Right lobe of liver (tissue), 6 donors: ENCODE results near the gene GYS2. TPM values are rescaled to one million over a fixed set of nuclear protein-coding genes. Genes with fewer than 3 reads are reported as not detected.
"Not testable (repeated sequence)": the region's sequence is repeated elsewhere in the genome, so short reads cannot be mapped to it uniquely, and the experiment has no call there.

ENCODE experiments used
- ATAC-seq, 4 donors: fragments of 200-7000 bp; cut with Tn5 transposase; one replicate each; pipeline ENCODE4 v1.9.1; 2020; ENCODE audit warnings: mild to moderate bottlenecking in 4 of 4, moderate library complexity in 4 of 4
- DNase-seq, 3 donors: peaks; one replicate each; pipeline ENCODE4 v3.0.0-alpha.2; 2020
- H3K27ac ChIP-seq, 3 donors: fragments of 200-600 bp; one replicate each; pipeline ENCODE4 v1.8.0; 2022
- H3K27me3 ChIP-seq, 2 donors: fragments of 200-600 bp; one replicate each; pipeline ENCODE4 v1.8.0; 2022
- H3K36me3 ChIP-seq, 4 donors: fragments of 200-600 bp; sonication (generic) in 1 of 4; one replicate each; pipeline versions ENCODE4 v1.5.1 to v1.8.0; 2017 to 2022; ENCODE audit warnings: control low read depth in 1 of 4
- H3K4me1 ChIP-seq, 4 donors: fragments of 200-600 bp; sonication (generic) in 1 of 4; one replicate each; pipeline versions ENCODE4 v1.5.1 to v1.8.0; 2017 to 2022; ENCODE audit warnings: control low read depth in 1 of 4
- H3K4me3 ChIP-seq, 3 donors: fragments of 200-600 bp; one replicate each; pipeline ENCODE4 v1.8.0; 2022
- H3K9me3 ChIP-seq, 4 donors: fragments of 200-600 bp; sonication (generic) in 1 of 4; one replicate each; pipeline versions ENCODE4 v1.5.1 to v1.8.0; 2017 to 2022; ENCODE audit warnings: control low read depth in 1 of 4
- CTCF ChIP-seq, 4 donors: fragments of 200-600 bp in 3 of 4; fragments of 450-650 bp in 1 of 4; IDR thresholded peaks; one replicate each; pipeline versions ENCODE4 v1.5.1 to v1.8.0; 2016 to 2022; ENCODE audit warnings: antibody characterized with exemption in 4 of 4, mild to moderate bottlenecking in 2 of 4
- POLR2A ChIP-seq: fragments of 450-650 bp; IDR thresholded peaks from one replicate; pipeline ENCODE4 v1.6.1; 2017; ENCODE audit warnings: antibody characterized with exemption, mild to moderate bottlenecking
- WGBS: methylation state at CpG from one replicate; pipeline ENCODE4 v1.1.6; 2018; ENCODE audit warnings: low coverage, low lambda C conversion rate; ENCODE audit not compliant: insufficient coverage; ENCODE audit errors: missing lambda C conversion rate; 5-methylcytosine and 5-hydroxymethylcytosine counted together
- intact Hi-C, 2 donors: fragments of 100-400 bp; cut with DNase I; formaldehyde crosslinking; loops; one replicate each; pipeline versions ENCODE4 v1.11.2 to v1.14.1; 2022
- total RNA-seq, 6 experiments: library from RNA; depleted of rRNA in 2 of 6; stranded (reverse); fragments of >200 nt in 2 of 6; fragmentation: NEBNext Ultra II Directional in 3 of 6; extraction: Animal tissue kit (Norgen Biotek cat#: 25700) in 3 of 6; gene quantifications; one replicate each; pipeline versions ENCODE4 v1.1.0 to v1.2.4, GENCODE V29; 2016 to 2023
- donor health status: DM: no; HTN: yes; CAD: no.
- donor health status: DM: no; HTN: no; CAD: no.
- donor health status: DM: no; HTN: no; CAD: no.
- donor health status: DM: no; HTN: yes; CAD: no.
- donor health status: DM: no; HTN: yes; CAD: no.

The GYS2 gene
- total RNA-seq, 6 experiments from 2014 or later, result 28.4 to 72.4 (median 47.1) TPM

DNA sequence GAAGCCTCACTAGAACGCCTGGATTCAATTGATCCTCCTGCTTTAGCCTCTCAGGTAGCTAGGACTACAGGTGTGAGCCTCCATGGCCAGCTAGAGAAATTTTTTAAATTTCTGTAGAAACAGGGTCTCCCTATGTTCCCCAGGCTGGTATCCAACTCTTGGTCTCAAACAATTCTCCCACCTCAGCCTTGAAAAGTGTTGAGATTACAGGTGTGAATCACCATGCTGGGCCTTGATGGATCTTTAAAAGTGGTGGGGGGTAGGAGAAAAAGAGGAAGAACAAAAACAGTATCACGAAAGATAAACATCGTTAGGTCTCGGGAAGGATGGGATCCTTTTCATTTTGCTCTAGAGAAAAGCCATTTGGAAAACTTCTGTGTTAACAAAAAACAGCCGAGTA is 4.5 kb downstream of the GYS2 start:
- 22% methylated on average over 5 of the region's 5 CpGs for WGBS
- intact Hi-C loops, result no loop called here
- Histone ChIP-seq H3K4me1 (peaks cover 0 to 43% (median 6%) of the 10 kb centered on the region in 4 donors), H3K4me3 (no peak overlapping the region), H3K27me3 (no peaks in the 10 kb centered on the region), H3K27ac (peak overlapping the region in 2 of 3 donors; percentile 93 to 97), H3K9me3 (no peaks in the 10 kb centered on the region), H3K36me3 (no peaks in the 10 kb centered on the region)
- no peak for ATAC-seq
- DNase-seq, result no peak
- TF ChIP-seq CTCF (IDR thresholded peaks at IDR 0.05) (no peak), POLR2A (no peak)

- H3K9me3 ChIP-seq, result no peaks in the 10 kb centered on the region
- DNase-seq, result no peak
- no peaks in the 10 kb centered on the region for H3K36me3 ChIP-seq
- intact Hi-C loops, result no loop called here
- H3K27me3 ChIP-seq, result no peaks in the 10 kb centered on the region
- peaks cover 0 to 39% (median 5%) of the 10 kb centered on the region in 4 donors for H3K4me1 ChIP-seq
- H3K4me3 ChIP-seq, result peak overlapping the region in 2 of 3 donors; percentile 9 to 16
- 61% methylated on average over 2 of the region's 3 CpGs for WGBS
- peak overlapping the region in 2 of 3 donors; percentile 93 to 97 for H3K27ac ChIP-seq
- ATAC-seq, result peak; percentile 11 to 31 (median 24)
- TF ChIP-seq CTCF (IDR thresholded peaks at IDR 0.05), result no peak
- TF ChIP-seq POLR2A, result no peak
Observed at GRCh38 chr12:21599143-21599999, 5.3 kb downstream of the GYS2 start.

DNA sequence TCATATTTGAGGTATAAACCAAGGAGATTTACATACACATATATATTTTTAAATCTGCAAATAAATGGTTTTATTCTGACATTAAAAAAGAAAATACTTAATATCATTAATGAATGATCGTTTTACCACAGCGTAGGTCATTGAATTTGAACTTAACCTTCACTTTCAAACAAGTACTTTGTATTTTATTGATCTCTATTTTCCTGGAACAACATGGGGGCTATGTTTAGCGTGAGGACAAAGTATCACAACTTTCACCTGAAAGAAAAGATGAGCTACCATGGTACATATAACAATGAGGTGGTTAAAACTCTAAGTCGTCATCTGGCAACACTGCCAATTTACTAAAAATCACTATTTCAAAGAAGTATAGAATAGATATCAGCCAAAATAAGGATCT is 6.0 kb downstream of the GYS2 start:
- WGBS, result 25% methylated on average over 4 of the region's 4 CpGs
- H3K4me1 ChIP-seq, result peaks cover 0 to 39% (median 5%) of the 10 kb centered on the region in 4 donors
- no peaks in the 10 kb centered on the region for H3K27me3 ChIP-seq
- no peaks in the 10 kb centered on the region for H3K9me3 ChIP-seq
- peak overlapping the region in 2 of 3 donors; percentile 9 to 16 for H3K4me3 ChIP-seq
- ATAC-seq, result peak; percentile 56 to 82 (median 57)
- intact Hi-C loops, result no loop called here
- TF ChIP-seq POLR2A (no peak), CTCF (IDR thresholded peaks at IDR 0.05) (no peak)
- no peak for DNase-seq
- peak overlapping the region in 2 of 3 donors; percentile 93 to 97 for H3K27ac ChIP-seq
- H3K36me3 ChIP-seq, result no peaks in the 10 kb centered on the region

DNA sequence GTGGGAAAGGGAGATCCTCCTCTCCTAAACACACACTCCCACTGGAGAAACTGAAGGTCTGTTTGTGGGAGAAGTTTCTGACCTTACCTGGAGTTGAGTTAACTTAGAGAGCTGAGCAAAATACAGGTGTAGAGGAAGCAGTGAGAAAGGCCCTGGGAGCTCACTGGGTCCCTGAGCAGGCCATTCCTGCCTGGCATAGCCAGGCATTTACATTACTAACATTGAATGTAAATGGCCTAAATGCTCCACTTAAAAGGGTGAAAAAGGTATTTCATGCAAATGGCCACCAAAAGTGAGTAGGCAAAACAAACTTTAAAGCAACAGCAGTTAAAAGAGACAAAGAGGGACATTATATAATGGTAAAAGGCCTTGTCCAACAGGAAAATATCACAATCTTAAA is 9.3 kb downstream of the GYS2 start:
- H3K27me3 ChIP-seq, ATAC-seq, H3K27ac ChIP-seq, intact Hi-C loops, H3K9me3 ChIP-seq, DNase-seq, H3K4me3 ChIP-seq, H3K36me3 ChIP-seq: not testable (repeated sequence)
- H3K4me1 ChIP-seq, result peaks cover 0 to 31% (median 5%) of the 10 kb centered on the region in 4 donors

DNA sequence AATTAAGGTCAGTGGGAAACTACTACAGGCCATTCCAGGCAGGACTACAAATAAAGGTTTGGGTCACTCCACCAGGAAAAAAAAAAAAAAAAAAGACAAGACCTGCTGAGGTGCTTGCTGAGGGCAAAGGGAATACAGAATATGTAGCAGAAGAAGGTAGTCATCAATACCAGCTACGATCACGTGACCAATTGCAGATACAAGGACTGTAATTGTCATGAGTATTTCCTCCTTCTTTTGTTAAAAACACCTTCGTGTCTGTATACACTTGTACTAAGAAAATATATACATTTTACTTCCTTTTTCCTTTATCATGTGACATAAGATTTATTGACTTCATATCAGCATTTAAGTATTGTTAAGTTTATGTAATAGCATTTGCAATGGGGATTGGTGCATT is 19.2 kb downstream of the GYS2 start:
- TF ChIP-seq CTCF (IDR thresholded peaks at IDR 0.05), result no peak
- Histone ChIP-seq H3K4me3 (no peak overlapping the region), H3K9me3 (no peaks in the 10 kb centered on the region), H3K4me1 (peaks cover 0 to 20% (median 5%) of the 10 kb centered on the region in 4 donors), H3K36me3 (no peaks in the 10 kb centered on the region), H3K27me3 (no peaks in the 10 kb centered on the region), H3K27ac (peak overlapping the region in 1 of 3 donors; percentile 56)
- intact Hi-C loops, result no loop called here
- ATAC-seq, result no peak
- WGBS, result 74% methylated on average over 3 of the region's 3 CpGs
- DNase-seq, result no peak

GRCh38 chr12:21584403-21585182 is 20.1 kb downstream of the GYS2 start:
- H3K36me3 ChIP-seq, H3K27me3 ChIP-seq, H3K4me3 ChIP-seq, intact Hi-C loops, H3K9me3 ChIP-seq: not testable (repeated sequence)
- Histone ChIP-seq H3K27ac (peak overlapping the region in 2 of 3 donors; percentile 1 to 56), H3K4me1 (peaks cover 0 to 20% (median 5%) of the 10 kb centered on the region in 4 donors)
- ATAC-seq, result peak; percentile 22 to 94 (median 79)
- peak in 2 of 3 donors; percentile 79 to 84 for DNase-seq
- WGBS, result 39% methylated on average over 3 of the region's 5 CpGs
